GM18526 (cell line): ENCODE measurements around the gene TERC.

ENCODE experiments used
- POLR2A ChIP-seq: IDR thresholded peaks from 3 replicates; pipeline ENCODE4 v1.6.1; 2011; ENCODE audit not compliant: insufficient read length; ENCODE audit errors: extremely low read depth

The TERC gene

DNA sequence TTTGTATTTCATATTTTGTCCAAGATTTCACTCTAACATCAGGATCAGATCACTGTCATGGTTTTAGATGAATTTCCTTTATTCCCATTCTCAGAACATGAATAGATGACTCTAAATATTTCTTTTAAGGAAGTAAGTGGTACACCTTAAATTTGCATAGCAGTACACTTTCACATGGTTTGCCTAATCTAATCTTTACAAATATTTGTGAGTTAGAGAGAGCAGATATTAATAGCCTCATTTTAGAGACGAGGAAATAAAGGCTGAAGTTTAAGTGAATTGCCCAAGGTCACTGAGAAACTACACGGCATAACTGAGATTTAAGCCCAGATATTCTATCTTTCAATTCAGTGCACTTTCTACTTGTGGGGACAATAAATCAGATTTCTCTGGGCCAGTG is 14.2 kb downstream of the TERC start:
- no peak for TF ChIP-seq POLR2A

- no peak for TF ChIP-seq POLR2A
Observed at GRCh38 chr3:169748670-169749069, 16.2 kb downstream of the TERC start.

DNA sequence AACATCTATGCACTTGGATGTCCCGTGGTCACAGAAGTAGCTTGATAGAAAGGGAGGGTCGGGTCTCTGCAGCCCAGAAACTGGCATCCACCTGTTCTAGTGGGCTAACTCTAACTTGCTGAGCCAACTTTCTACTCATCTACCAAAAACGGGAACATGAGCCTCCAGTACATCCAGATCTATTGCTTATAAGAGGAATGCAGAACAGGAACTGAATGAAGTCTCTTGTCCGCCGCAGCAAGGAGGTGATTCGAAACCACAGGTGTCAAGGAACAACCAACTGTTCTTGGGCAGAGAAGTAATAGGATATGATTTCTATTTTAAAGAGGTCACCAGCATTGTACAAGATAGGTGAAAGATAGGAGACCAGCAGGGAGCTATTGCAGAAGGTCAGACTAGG is 17.9 kb downstream of the TERC start:
- no peak for TF ChIP-seq POLR2A

DNA sequence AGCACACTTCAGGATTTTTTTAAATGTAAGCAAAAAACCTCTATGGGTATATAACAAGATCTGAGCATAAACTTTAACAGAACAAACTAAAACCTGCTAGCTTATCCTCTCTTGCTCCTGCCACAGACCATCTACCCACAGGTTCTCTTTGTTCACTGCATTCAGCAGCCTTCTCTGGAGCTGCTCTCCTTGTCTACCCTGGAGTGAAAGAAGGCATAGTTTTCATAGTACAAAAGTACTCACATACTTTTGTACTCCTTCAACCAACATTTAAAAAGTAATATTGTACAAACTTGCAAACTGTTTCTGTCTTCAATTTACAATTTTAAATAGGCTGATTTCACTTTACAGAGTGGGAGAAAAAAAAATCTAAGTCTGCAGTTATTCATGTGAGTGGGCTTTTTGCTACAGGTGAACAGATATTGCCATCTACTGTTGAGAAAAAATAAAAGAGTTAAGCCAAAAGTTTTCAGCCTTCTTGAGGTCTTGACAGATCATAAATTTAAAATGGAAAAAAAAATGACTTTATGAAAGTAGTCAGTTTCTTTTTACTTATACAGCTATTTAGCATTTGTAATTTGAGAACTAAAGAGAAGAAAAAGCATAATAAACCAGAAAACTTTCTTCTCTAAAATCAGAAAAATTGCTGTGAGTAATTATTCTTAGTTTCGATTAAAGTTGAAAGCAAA is 20.4 kb downstream of the TERC start:
- no peak for TF ChIP-seq POLR2A

- TF ChIP-seq POLR2A, result no peak
Observed at GRCh38 chr3:169739067-169739466, 25.8 kb downstream of the TERC start.

DNA sequence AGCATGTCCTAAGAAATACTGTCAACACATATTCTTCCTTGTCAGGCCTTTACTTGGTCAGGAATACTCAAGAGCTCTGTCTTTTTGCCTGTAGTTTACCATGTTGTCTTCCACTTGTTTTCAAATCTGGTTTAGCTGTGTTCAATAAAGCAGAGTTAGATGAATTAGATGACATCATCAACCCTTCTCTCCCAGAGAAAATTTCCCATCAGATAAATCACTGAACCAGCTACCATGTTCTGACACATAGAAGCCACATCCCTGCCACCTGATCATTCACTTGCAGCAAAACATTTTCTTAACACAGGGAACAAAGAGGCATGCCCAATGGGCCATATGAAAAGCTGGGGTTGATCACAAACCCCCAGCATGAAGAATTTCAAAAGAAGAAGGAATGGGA is 42.1 kb downstream of the TERC start:
- no peak for TF ChIP-seq POLR2A
